ENCODE measurements around the gene FRMD5.

- TF ChIP-seq, protein P1, sequence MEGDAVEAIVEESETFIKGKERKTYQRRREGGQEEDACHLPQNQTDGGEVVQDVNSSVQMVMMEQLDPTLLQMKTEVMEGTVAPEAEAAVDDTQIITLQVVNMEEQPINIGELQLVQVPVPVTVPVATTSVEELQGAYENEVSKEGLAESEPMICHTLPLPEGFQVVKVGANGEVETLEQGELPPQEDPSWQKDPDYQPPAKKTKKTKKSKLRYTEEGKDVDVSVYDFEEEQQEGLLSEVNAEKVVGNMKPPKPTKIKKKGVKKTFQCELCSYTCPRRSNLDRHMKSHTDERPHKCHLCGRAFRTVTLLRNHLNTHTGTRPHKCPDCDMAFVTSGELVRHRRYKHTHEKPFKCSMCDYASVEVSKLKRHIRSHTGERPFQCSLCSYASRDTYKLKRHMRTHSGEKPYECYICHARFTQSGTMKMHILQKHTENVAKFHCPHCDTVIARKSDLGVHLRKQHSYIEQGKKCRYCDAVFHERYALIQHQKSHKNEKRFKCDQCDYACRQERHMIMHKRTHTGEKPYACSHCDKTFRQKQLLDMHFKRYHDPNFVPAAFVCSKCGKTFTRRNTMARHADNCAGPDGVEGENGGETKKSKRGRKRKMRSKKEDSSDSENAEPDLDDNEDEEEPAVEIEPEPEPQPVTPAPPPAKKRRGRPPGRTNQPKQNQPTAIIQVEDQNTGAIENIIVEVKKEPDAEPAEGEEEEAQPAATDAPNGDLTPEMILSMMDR (IDR thresholded peaks at IDR 0.05; ENCODE audit: insufficient read depth, low read length, poor library complexity, severe bottlenecking): no peak
- no peak for TF ChIP-seq EZH2phosphoT487 (conservative IDR thresholded peaks at IDR 0.05; ENCODE audit: low read length)
These were observed 306.0 kb downstream of the FRMD5 start for GRCh38 chr15:43889042-43889441.
